NCI-H146 (cell line): ENCODE results near the gene MC4R.
A peak's percentile ranks its signal among the peaks of the same experiment; 100 is the strongest.
"Not testable (repeated sequence)": the region's sequence is repeated elsewhere in the genome, so short reads cannot be mapped to it uniquely, and the experiment has no call there.

Source experiments
- DNase-seq: peaks from one replicate; lab custom pipeline; 2025; lab: John Stamatoyannopoulos, UW

MC4R gene

DNA sequence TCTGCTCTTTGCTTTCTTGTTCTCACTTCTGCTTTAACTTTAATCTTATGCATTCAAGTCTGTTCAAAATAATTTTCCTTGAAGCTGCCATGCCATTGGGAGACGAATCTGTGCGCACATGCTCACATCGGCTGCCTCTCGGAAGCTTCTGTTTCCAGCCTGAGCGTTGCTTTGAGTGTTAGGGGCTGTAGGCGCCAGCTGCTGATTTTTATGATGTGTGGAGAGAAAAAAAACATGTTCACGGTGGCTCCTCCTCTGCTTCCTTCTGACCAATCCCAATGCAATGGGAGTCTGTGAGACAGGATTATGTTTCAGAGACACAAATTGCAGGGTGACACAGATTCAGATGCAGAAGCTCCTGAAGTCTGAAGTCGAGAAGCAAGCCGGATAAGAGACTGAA lies at the start of gene MC4R:
MC4R (minus strand) TSS at position 180 of the 400 bp plus-strand sequence. CDS start 426 bp downstream, outside the sequence.
- peak; percentile 94 for DNase-seq

DNA sequence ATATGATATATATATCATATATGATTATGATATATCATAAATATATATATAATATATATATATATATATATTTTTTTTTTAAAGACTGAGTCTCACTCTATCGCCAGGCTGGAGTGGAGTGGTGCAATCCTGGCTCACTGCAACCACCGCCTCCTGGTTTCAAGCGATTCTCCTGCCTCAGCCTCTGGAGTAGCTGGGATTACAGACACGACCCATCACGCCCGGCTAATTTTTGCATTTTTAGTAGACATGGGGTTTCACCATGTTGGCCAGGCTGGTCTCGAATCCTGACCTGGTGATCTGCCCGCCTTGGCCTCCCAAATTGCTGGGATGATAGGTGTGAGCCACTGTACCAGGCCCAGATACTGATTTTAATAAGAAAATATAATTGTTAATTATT lies 49.7 kb upstream of the MC4R start:
- not testable (repeated sequence) for DNase-seq

DNA sequence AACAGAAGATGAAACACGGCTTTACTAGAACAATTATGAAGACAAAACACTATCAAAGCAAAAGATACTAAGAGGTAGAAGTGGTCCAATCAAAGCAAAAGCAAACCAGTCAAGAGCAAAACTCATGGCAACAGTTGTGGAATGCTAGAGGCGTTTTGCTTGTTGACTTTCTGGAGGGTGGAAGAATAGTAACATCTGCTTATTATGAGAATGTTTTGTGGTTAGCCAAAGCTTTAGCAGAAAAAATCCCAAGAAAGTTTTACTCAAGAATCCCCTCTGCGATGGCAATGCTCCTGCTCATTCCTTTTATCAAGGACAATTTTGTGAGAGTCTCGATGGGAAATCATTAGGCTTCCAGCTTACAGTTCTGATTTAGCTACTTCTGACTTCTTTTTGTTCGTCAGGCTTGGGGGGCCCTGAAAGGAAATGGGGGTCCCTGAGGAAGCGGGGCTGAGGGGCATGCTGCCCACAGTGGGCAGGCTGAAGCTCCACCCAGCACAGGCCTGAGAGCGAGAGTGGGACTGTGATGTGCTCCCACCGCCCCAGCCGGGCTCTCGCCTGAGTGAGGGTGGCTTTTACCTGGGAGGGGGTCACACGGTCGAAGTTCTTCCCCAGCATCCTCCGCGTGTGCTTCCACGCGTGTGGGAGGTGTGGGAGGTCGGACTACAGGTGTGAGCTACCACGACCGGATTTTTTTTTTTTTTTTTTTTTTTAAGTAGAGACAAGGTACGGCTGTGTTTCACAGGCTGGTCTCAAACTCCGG lies 49.0 kb upstream of the MC4R start:
- no peak for DNase-seq

DNA sequence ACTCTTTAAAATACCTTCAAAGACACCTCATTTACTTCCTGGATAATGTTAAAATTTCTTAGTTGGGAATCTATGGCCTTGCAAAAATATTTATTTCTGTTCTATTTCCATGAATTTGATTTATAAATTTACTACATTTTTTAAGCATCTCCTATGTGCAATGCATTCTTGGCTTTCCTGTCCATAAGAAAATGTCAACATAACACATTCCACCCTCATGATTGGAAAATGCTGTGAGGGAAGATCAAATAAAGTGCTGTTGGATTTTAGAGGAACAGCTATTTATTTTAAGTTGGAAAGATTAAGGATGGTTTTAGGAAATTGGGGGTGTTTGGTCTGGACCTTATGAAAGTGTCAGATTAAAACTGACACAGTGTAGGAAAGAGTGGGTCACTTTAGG lies 45.4 kb upstream of the MC4R start:
- DNase-seq = no peak

DNA sequence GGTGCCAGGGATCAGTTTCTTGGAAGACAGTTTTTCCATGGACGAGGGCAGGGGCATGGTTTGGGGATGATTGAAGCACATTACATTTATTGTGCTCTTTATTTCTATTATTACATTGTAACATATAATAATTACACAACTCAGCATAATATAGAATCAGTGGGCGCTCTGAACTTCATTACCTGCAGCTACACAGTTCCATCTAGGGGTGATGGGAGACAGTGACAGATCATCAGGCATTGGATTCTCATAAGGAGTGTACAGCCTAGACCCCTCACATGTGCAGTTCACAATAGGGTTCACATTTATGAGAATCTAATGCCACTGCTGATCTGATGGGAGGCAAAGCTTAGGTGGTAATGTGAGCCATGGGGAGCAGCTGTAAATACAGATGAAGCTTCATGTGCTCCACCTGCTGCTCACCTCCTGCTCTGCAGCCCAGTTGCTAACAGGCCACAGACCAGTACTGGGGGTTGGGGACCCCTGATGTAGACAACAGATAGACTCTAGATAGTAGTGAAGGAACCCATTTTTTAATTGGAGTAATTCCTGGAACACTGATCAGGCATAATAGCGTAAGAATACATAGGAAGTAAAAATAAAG lies 41.5 kb upstream of the MC4R start:
- peak; percentile 20 for DNase-seq

DNA sequence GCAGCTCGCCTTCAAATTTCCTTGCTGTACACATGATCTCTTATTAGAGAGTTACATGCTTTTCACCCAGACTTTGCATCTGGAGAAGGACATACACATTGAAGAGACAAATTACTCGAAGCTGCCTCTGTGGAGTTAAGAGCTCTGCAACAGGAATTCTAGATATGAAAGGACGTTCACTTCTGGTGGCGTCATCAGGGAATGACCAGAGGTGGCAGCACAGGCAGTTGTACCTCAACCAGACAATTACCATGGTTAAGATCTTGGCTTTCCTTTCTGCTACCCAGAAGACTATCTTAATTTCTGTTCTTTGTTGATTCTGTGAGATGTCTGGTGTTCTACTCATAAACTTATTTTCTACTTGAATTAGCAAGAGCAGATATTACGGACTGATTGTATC lies 39.1 kb upstream of the MC4R start:
- DNase-seq = peak; percentile 4

DNA sequence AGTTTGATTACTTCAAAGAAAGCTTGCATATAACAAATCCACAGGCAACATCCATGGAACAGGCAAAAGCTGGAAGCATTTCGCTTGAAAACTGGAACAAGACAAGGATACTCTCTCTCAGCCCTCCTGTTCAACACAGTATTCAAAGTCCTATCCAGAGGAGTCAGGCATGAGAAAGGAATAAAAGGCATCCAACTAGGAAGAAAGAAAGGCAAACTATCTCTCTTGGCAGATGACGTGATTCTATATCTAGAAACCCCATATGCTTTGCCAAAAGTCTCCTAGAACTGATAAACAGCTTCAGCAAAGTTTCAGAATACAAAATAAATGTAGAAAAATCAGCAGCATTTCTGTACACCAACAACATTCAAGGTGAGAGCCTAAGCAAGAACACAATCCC lies 34.1 kb upstream of the MC4R start:
- DNase-seq = no peak

DNA sequence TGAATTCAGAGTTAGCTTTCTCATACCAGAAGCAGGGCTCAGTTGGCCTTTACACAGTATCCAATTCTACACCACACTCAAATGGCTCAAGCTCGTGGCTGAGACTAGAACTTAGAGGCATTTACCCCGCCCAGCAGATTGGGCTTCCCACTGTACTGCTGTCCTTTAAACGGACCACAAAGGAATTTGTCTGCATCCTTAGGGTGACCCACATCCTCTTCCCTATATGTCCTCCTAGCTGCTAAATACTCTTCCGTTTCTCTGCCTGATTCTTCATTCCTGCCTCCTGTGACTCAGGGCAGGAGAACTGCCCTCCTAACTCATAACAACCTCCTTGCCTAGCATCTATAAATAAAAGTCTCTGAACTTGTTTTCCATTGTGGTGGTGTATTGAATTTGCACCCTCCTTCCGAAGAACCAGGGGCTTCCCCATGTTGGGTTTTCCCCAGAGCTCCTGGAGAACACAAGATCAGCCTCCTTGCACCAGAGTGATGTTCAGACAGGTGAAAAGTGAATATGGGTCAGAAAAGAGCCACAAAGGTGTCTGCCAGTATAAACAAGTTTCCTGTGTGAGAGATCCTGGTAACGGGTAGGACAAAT lies 32.0 kb upstream of the MC4R start:
- DNase-seq = no peak

DNA sequence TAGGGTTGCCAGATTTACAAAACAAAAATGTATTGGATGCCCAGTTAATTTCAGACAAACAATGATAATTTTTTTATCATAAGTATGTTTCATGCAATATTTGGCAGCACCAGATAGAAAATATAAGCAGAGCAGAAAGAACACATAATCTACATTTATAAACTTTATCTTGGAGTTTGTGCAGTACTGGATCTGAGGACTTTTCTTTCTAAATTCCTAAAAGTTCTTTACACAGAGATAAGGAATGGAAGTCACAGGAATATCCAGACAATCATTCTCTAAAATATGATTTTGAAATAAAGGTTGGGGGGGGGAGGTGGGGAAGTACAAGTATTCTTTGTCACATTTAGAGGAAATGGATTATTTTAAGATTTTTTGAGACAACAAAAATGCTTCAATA lies 28.8 kb upstream of the MC4R start:
- DNase-seq = no peak

DNA sequence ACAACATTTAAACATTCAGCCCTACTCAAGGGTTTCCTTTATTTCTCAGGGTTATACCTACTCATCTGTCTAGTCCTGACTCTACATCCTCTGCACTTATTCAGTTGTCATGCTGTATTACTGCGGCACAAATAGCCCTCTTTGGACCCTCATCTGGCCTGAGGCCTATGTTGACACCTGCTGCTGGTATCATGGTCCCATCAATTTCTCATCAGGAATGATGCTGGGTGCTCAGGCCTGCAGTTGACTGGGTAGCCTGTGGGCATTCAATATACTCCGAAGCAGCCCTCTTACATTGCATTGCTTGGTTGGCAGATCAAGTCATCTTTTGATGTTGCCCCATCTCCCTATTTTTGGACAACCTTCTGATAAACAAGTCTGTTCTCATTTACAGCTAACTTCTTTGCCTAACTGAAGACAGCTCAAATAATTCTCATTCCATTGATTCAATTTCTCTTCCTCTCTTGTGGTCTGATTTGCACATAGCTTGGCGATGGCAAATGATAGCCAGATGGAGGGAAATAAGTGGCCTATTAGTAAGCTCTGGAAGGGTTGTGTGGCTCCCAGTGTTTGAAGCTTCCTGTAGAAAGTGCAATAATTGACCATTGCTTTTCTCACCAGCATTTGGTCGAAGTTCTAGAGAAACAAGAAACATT lies 19.1 kb upstream of the MC4R start:
- no peak for DNase-seq

DNA sequence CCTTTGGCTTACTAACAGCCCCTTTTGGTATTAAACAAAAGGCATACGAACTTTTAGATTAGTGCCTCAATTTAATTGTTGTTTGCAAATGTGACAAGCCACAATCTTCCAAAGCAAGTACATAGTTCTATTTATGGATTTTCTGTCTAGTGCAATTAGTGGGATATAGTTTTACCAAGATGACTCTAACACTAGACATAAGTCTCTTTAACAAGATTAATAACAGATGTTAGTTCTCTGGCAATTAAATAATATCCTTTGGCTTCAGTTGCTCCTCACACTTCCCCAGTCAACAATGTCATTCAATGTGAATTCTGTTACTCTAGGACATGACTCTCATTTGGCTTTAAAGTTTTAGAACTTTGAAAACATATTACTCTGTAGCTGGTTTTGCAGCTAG lies 16.7 kb upstream of the MC4R start:
- no peak for DNase-seq

DNA sequence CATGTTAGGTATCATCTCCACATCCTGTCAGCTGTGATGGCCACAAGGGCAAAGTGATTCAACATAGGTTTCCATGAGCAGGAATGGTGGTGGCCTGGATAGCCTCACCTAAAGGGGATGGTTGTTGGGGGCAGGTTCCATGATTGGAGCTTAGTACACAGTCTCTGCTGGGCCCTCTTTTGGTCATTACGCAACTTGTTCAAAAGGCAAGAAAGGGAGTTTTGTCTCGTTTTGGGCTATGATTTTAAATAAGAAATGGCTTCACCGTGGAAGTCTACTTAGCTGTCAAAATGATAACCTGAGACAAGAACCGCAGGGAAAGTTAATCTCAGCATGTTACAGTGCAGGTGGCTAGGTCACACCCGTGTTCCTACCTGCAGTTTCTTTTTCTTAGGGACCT lies 13.1 kb upstream of the MC4R start:
- no peak for DNase-seq

DNA sequence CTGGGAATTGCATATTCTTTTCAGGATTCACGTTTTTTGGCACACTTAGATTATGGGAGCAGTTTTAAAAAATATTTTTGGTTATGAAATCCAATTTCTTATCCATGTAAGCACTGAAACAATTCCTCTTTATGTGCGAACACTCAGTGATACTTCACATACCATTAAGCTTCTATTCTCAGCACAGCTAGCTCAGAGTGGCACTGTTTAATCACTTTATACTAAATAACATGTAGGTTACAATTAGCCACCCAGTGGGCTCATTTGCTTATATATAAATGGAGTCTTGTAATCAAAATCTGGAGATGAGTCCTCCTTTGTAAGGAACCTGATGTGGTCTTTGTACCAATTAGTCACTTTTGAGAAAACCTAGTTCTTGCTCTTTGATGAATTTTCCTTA lies 11.3 kb upstream of the MC4R start:
- no peak for DNase-seq

DNA sequence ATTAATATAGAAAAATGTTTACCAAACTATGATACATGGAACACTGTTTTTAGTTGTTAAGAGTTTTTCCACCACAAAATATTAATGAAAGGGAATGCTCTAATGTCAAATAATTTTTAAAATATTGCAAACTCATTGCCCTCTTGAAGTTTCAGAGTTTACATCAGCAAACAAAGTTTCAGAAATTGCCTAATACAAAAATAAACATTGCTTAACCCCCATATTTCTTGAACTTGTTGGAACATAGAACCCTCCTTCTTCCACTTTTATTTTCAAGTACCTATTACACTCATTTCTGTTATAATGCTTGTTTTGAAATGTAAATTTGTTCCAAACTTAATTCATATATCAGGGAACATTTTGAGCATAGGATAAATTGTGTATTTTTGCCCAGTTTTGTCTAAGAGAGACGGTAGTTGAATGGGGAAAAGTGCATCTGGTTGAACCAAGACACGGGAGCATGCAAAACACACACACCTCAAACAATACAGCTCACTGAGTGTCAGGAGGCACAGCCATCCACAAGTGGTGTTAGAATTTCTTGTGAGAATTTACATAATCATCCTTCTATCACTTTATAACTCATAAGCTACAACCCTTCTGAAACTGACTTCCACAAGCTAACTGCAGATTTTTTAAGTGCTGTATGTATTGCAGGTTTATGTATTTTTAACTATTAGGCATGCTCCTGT lies 5.3 kb upstream of the MC4R start:
- DNase-seq = no peak

DNA sequence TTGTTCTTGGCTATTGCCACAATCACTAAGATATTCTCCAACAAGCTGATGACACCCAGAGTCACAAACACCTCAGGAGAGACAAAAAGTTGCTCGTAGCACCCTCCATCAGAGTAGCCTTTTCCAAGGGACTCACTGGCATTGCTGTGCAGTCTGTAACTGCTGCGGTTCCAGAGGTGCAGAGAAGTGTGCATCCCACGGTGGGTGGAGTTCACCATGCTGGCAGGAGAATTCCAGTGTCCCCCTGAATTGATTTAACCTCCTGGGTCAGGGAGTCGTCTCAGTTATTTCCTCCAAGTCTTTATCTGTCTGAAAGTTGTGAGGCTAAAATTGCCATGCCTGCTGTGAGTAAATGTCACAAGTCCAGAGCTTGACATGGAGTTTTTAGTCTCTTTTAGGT lies 443 bp downstream of the MC4R start:
- DNase-seq = peak; percentile 22

DNA sequence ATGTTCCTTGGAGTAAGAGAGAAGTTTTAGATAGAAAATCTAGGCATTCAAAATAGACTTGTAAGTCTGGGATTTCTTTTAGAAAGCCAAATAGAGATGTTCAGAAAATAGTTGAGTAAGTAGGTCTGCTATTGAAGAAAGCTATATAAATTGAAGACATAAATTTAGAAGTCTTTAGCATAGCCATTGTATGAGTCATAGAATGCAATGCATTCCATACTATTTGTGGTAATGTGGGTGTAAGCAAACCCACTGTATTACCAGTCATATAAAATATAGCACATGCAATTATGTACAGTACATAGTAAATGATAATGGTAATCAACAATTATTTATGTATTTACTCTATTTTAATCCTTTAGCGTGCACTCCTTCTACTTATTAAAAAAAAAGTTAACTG lies 14.1 kb downstream of the MC4R start:
- no peak for DNase-seq

DNA sequence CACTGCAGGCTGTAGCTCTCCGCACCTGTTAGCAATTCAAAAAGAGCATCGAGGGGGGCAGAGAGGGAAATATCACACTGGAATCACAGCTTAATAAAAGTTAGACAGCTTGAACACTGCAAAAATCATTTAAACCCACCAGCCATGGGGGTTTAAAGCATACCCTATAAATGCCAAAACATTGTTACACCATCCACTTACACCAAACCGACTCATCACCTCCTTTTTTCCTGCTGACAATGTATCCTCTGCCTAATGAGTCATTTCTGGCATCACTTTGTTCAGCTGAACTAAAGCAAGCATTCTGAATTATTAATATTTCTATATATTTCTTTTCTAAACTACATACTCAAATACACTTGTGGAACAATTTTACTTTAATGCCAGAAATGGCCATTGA lies 21.6 kb downstream of the MC4R start:
- DNase-seq = no peak

DNA sequence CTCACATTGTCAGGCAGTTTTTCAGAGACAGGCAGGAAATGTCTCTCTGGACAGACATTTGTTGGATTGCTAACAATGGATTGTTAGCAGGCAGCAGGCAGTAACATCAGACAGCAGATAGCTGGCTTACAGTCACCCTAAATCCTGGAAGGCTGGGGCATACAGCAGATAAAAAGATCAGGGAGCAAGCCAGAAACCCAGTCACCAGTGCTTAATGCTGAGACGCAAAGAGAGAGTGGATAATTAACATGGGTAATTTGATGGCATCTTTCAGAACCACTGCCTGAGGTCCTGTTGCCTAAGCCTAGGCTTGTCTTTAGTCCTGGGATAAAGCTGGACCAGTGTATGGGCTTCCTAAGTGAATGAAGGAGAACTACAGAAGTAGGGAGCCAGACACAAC lies 22.4 kb downstream of the MC4R start:
- no peak for DNase-seq

DNA sequence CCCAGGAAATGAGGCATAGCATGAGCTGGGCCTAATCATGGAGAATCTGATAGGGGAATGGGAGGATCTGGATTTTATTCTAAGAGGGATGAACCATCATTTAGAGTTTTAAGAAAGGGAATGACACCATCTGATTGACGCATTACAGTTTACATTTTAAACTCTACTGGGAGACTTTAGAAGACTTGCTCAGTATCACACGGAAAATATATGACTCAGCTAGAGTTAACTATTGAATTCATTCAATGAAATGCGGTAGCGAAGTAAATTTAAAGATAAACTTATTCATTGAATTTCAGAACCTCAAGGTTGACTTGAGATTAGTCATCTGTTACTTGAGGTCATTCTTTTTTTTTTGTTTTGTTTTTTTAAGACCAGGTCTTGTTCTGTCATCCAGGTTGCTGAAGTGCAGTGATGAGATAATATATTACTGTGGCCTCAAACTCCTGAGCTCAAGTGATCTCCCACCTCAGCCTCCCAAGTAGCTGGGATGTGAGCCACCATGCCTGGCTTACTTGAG lies 25.0 kb downstream of the MC4R start:
- no peak for DNase-seq

DNA sequence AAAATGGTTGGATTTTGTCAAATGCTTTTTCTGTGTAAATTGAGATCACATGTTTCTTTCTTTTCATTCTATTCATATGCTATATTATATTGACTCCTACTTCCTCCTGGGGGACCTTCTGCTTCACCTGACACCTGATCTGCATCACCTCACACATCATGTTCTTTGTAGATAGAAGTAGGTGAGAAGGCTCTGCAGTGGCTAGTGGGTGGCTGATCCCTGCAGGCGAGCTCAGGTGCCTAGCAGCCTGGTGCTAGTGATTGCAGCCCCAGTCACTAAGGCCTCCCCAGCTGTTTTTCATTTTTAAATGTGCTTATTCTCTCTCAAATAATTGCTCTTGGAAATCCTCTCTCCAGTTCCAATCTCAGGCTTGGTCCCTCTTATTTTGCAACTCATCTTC lies 33.6 kb downstream of the MC4R start:
- peak; percentile 42 for DNase-seq

DNA sequence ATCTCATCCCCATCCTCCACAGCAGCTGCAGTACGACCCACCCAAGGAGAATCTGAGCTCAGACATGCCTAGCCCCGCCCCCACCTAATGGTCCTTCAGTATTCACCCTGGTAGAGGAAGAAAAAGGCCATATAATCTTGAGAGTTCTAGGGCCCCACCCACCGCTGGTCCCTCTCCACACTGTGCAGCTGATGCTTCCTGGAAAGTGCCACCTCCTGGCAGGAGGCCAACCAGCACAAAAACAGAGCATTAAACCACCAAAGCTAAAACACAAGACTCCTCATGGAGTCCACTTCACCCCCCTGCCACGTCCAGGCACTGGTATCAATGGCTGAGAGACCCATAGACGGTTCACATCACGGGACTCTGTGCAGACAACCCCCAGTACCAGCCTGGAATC lies 40.7 kb downstream of the MC4R start:
- no peak for DNase-seq

DNA sequence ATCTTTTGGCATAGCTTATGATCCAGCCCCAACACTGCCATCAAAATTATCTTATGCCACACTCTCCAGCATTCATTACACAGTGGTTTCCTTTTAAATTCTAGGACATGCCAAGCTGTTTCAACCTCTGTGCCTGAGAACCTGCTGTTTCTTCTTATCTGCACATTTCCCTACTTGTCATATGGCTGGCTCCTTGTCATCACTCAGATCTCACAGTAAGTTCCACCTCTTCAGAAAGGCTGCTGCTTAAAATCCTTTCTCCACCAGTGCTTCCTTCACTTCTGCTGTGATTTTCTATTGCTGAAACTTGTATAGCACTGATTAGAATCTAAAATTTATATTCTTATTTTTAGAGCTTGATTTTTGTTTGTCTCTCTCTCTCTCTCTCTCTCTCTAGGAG lies 43.4 kb downstream of the MC4R start:
- DNase-seq = no peak
